ENCODE measurements around the gene TAF1D. TPM values are rescaled to one million over a fixed set of nuclear protein-coding genes. Genes with fewer than 3 reads are reported as not detected.

Gene TAF1D
- total and polyA plus RNA-seq, 2 donors (not counting 3 experiments of a cell fraction or from before 2014, with no cell fraction given), result 60.7 to 181 TPM

GRCh38 chr11:93784935-93785360 is 43.7 kb upstream of the TAF1D start:
- intact Hi-C loops (cut with micrococcal nuclease), result loop anchor here (1.0 to 10.0 kb wide), 3 partner anchors 44 to 550 kb away; partner anchors contain the start of genes C11orf54, CEP295 and TAF1D
- FAIRE-seq, result no peak
- BruUV-seq (replicated peaks), result no TSS peak

More at GRCh38 chr11:93784935-93785360, 43.7 kb upstream of the TAF1D start:
- dilution Hi-C loops (cut with MboI; ENCODE audit: extremely low pct_ligation_motif_present, low sequenced_read_pairs), result no loop called here
- Histone ChIP-seq H3K79me2 (ENCODE audit: control insufficient read depth, insufficient read depth, low read length) (peaks cover 55% of the 10 kb centered on the region), H2AFZ (ENCODE audit: low read depth, low read length) (peak overlapping the region; percentile 71), H3K9ac (replicated peaks; ENCODE audit: extremely low read depth, insufficient read depth, low read length) (peak overlapping the region; percentile 97), H4K20me1 (replicated peaks; ENCODE audit: control insufficient read depth, extremely low read depth, insufficient read depth, low read length) (peaks cover 5% of the 10 kb centered on the region), H3K4me1 (ENCODE audit: control insufficient read depth, extremely low read depth, insufficient read depth, low read length) (peaks cover 22% of the 10 kb centered on the region), H3K27ac (ENCODE audit: insufficient read depth, low read depth, low read length) (peak overlapping the region; percentile 87), H3K9me3 (replicated peaks; ENCODE audit: control insufficient read depth, insufficient read depth, low read length) (no peaks in the 10 kb centered on the region), H3K4me3 (replicated peaks in 1 of 3; ENCODE audit: insufficient read depth in 1 of 3, low read depth in 1 of 3, low read length in 3 of 3) (peak overlapping the region; percentile 81 to 96 (median 85)), H3K4me2 (ENCODE audit: insufficient read depth, low read length) (peak overlapping the region; percentile 52), H3K36me3 (ENCODE audit: control insufficient read depth in 2 of 2, extremely low read depth in 1 of 2, insufficient read depth in 2 of 2, low read length in 2 of 2) (peaks cover 0 to 2% of the 10 kb centered on the region in 2 experiments), H3K27me3 (ENCODE audit: control insufficient read depth in 2 of 2, insufficient read depth in 2 of 2, low read length in 2 of 2) (no peaks in the 10 kb centered on the region), H3K9me1 (replicated peaks; ENCODE audit: control insufficient read depth, extremely low read depth, insufficient read depth, low read length) (no peaks in the 10 kb centered on the region)
- CTCF ChIA-PET, result interaction anchor here (0.9 kb wide), 1 partner anchor 10 kb away, joined by 3 read pairs; no protein-coding TSS in a partner anchor
- TF ChIP-seq CTCF (IDR thresholded peaks at IDR 0.05; ENCODE audit: extremely low read depth in 1 of 2, insufficient read depth in 1 of 2, low read depth in 1 of 2, low read length in 2 of 2) (no peak), GATA2 (IDR thresholded peaks at IDR 0.05; ENCODE audit: insufficient read depth, insufficient read length, low read depth, low read length) (no peak), FOS (IDR thresholded peaks at IDR 0.05; ENCODE audit: borderline replicate concordance, insufficient read depth, low read length) (no peak), POLR2AphosphoS5 (IDR thresholded peaks at IDR 0.05; ENCODE audit: insufficient read depth, low read depth, low read length) (no peak), MYC (IDR thresholded peaks at IDR 0.05; ENCODE audit: low read depth, low read length) (no peak), EZH2 (IDR thresholded peaks at IDR 0.05; ENCODE audit: borderline replicate concordance, low read depth, low read length, severe bottlenecking) (no peak), POLR2A (IDR thresholded peaks at IDR 0.05; ENCODE audit: low read depth, low read length) (no peak), MAX (IDR thresholded peaks at IDR 0.05; ENCODE audit: insufficient read depth, insufficient read length) (no peak), JUN (IDR thresholded peaks at IDR 0.05; ENCODE audit: borderline replicate concordance, insufficient read depth, insufficient read length, low read depth) (no peak)
- no peak for DNase-seq (ENCODE audit: low read depth, low spot score)
- POLR2A ChIA-PET, result no interaction called here
